Kidney epithelial cell (primary cell): ENCODE results near the gene F7. TPM values are rescaled to one million over a fixed set of nuclear protein-coding genes. Genes with fewer than 3 reads are reported as not detected.

Experiments used
- DNase-seq: peaks from one replicate; pipeline ENCODE4 v3.0.0-alpha.2; 2010; ENCODE audit warnings: low read depth
- H3K27me3 ChIP-seq: 2 replicates; pipeline ENCODE4 v1.6.0; 2011; ENCODE audit warnings: low read length; ENCODE audit not compliant: control insufficient read depth, insufficient read depth
- H3K36me3 ChIP-seq: 2 replicates; pipeline ENCODE4 v1.5.1; 2011; ENCODE audit warnings: low read length; ENCODE audit not compliant: control insufficient read depth, insufficient read depth
- H3K4me3 ChIP-seq: 2 replicates; pipeline ENCODE4 v1.5.1; 2011; ENCODE audit warnings: low read depth, mild to moderate bottlenecking, control low read depth, low read length
- CTCF ChIP-seq: IDR thresholded peaks from 2 replicates; pipeline ENCODE4 v1.5.1; 2011; ENCODE audit warnings: mild to moderate bottlenecking, moderate library complexity, low read length, control low read depth, inconsistent platforms; ENCODE audit not compliant: insufficient read depth, poor library complexity, severe bottlenecking
- total RNA-seq: library from RNA; depleted of rRNA; stranded (reverse); fragments of >200 nt; gene quantifications from 2 replicates; pipeline ENCODE4 v1.2.3, GENCODE V29; 2015

Gene F7
- total RNA-seq, 1 donor from 2014 or later, result 0.38 TPM

GRCh38 chr13:113120300-113121182 is 14.9 kb downstream of the F7 start:
- no peak for TF ChIP-seq CTCF

GRCh38 chr13:113121183-113121927 is 15.8 kb downstream of the F7 start:
- Histone ChIP-seq H3K27me3 (peaks cover 9% of the 10 kb centered on the region), H3K4me3 (no peak overlapping the region), H3K36me3 (no peaks in the 10 kb centered on the region)
- DNase-seq, result no peak
- TF ChIP-seq CTCF, result no peak

More at GRCh38 chr13:113120300-113121182, 14.9 kb downstream of the F7 start:
- Histone ChIP-seq H3K27me3 (peaks cover 9% of the 10 kb centered on the region), H3K36me3 (no peaks in the 10 kb centered on the region), H3K4me3 (no peak overlapping the region)
- DNase-seq, result no peak

- peaks cover 9% of the 10 kb centered on the region for H3K27me3 ChIP-seq
- H3K4me3 ChIP-seq, result no peak overlapping the region
- no peak for DNase-seq
- H3K36me3 ChIP-seq, result no peaks in the 10 kb centered on the region
- no peak for TF ChIP-seq CTCF
Observed at GRCh38 chr13:113121928-113122471, 16.4 kb downstream of the F7 start.

GRCh38 chr13:113122550-113123225 is 17.1 kb downstream of the F7 start, which contains the start of gene F10:
Gene F10 (plus strand): TSS chr13:113122799. CDS start chr13:113122856, 57 bp downstream.
- Histone ChIP-seq H3K4me3 (no peak within 1 kb of the TSS), H3K36me3 (no peaks in the 10 kb centered on the region), H3K27me3 (peaks cover 12% of the 10 kb centered on the region)
- no peak for DNase-seq
- no peak for TF ChIP-seq CTCF

GRCh38 chr13:113123226-113124201 is 17.9 kb downstream of the F7 start:
- Histone ChIP-seq H3K4me3 (no peak overlapping the region), H3K36me3 (no peaks in the 10 kb centered on the region), H3K27me3 (peaks cover 12% of the 10 kb centered on the region)
- peak; percentile 19 for TF ChIP-seq CTCF
- no peak for DNase-seq
